ENCODE data around the gene CPLX3.

DNA sequence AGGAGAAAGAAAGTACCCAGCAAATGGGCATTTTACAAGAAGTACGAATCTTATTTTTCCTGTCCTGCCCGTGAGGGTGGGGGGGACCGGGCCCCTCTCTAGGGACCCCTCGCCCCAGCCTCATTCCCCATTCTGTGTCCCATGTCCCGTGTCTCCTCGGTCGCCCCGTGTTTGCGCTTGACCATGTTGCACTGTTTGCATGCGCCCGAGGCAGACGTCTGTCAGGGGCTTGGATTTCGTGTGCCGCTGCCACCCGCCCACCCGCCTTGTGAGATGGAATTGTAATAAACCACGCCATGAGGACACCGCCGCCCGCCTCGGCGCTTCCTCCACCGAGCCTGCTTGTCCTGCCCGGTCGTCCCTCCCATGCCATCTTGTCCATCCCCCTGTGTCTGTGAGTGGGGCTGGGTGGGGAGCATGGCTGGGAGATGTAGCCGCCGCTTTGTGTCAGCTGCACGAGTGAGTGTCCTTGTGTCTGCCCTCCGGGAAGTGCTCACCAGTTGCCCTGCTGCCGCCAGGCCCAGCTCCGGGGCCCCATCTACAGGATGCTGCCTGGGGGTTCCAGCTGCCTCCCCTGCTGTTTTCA lies 23.5 kb upstream of the CPLX3 start:
- no peak for TF ChIP-seq POLR2A (IDR thresholded peaks at IDR 0.05; ENCODE audit: extremely low read depth, insufficient read length)
- TF ChIP-seq, protein P1, sequence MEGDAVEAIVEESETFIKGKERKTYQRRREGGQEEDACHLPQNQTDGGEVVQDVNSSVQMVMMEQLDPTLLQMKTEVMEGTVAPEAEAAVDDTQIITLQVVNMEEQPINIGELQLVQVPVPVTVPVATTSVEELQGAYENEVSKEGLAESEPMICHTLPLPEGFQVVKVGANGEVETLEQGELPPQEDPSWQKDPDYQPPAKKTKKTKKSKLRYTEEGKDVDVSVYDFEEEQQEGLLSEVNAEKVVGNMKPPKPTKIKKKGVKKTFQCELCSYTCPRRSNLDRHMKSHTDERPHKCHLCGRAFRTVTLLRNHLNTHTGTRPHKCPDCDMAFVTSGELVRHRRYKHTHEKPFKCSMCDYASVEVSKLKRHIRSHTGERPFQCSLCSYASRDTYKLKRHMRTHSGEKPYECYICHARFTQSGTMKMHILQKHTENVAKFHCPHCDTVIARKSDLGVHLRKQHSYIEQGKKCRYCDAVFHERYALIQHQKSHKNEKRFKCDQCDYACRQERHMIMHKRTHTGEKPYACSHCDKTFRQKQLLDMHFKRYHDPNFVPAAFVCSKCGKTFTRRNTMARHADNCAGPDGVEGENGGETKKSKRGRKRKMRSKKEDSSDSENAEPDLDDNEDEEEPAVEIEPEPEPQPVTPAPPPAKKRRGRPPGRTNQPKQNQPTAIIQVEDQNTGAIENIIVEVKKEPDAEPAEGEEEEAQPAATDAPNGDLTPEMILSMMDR (IDR thresholded peaks at IDR 0.05; ENCODE audit: low read depth, low read length) = no peak
- TF ChIP-seq MAX (IDR thresholded peaks at IDR 0.05; ENCODE audit: low read depth, low read length) = no peak
- no peak for TF ChIP-seq MYC (IDR thresholded peaks at IDR 0.05; ENCODE audit: low read depth, low read length)

All from NB4 (cell line).